Progenitor cell of endocrine pancreas (in vitro differentiated cells): Measurements from ENCODE around the gene ROBO3. TPM values are rescaled to one million over a fixed set of nuclear protein-coding genes. Genes with fewer than 3 reads are reported as not detected.

Experiments
- DNase-seq: peaks from one replicate; pipeline ENCODE4 v3.0.0; 2021; ENCODE audit warnings: low spot score; ENCODE audit not compliant: unreplicated experiment
- H3K27ac Mint-ChIP-seq: 2 replicates; pipeline ENCODE4 v1.8.0; 2021; ENCODE audit warnings: mild to moderate bottlenecking, moderate library complexity, mixed read lengths
- H3K27me3 Mint-ChIP-seq: 2 replicates; pipeline ENCODE4 v1.8.0; 2021; ENCODE audit warnings: mixed read lengths
- H3K36me3 Mint-ChIP-seq: 2 replicates; pipeline ENCODE4 v1.8.0; 2022; ENCODE audit warnings: mixed read lengths; ENCODE audit not compliant: insufficient read depth
- H3K4me1 Mint-ChIP-seq: 2 replicates; pipeline ENCODE4 v1.8.0; 2021; ENCODE audit warnings: low read depth, mixed read lengths
- H3K4me3 Mint-ChIP-seq: 2 replicates; pipeline ENCODE4 v1.8.0; 2021; ENCODE audit warnings: low read depth, mild to moderate bottlenecking, moderate library complexity, mixed read lengths
- H3K9me3 Mint-ChIP-seq: 2 replicates; pipeline ENCODE4 v1.8.0; 2021; ENCODE audit warnings: low read depth, mixed read lengths
- total RNA-seq: library from RNA; stranded (reverse); gene quantifications from 2 replicates; pipeline ENCODE4 v1.2.1, GENCODE V29; 2021
- TF ChIP-seq, protein P1 (sequence below): fragments of 200-600 bp; sonication (generic); IDR thresholded peaks from one replicate; pipeline ENCODE4 v1.5.0; 2021; ENCODE audit warnings: antibody characterized with exemption, mild to moderate bottlenecking; ENCODE audit not compliant: unreplicated experiment

The ROBO3 gene
- total RNA-seq, 1 donor from 2014 or later = 9.9 TPM

GRCh38 chr11:124835918-124836317 lies 29.3 kb upstream of the ROBO3 start:
- Mint-ChIP-seq H3K4me3 (no peak overlapping the region), H3K9me3 (no peaks in the 10 kb centered on the region), H3K27ac (no peak overlapping the region), H3K27me3 (peaks cover 58% of the 10 kb centered on the region), H3K4me1 (peaks cover 3% of the 10 kb centered on the region), H3K36me3 (no peaks in the 10 kb centered on the region)
- TF ChIP-seq, protein P1, sequence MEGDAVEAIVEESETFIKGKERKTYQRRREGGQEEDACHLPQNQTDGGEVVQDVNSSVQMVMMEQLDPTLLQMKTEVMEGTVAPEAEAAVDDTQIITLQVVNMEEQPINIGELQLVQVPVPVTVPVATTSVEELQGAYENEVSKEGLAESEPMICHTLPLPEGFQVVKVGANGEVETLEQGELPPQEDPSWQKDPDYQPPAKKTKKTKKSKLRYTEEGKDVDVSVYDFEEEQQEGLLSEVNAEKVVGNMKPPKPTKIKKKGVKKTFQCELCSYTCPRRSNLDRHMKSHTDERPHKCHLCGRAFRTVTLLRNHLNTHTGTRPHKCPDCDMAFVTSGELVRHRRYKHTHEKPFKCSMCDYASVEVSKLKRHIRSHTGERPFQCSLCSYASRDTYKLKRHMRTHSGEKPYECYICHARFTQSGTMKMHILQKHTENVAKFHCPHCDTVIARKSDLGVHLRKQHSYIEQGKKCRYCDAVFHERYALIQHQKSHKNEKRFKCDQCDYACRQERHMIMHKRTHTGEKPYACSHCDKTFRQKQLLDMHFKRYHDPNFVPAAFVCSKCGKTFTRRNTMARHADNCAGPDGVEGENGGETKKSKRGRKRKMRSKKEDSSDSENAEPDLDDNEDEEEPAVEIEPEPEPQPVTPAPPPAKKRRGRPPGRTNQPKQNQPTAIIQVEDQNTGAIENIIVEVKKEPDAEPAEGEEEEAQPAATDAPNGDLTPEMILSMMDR = no peak
- no peak for DNase-seq

DNA sequence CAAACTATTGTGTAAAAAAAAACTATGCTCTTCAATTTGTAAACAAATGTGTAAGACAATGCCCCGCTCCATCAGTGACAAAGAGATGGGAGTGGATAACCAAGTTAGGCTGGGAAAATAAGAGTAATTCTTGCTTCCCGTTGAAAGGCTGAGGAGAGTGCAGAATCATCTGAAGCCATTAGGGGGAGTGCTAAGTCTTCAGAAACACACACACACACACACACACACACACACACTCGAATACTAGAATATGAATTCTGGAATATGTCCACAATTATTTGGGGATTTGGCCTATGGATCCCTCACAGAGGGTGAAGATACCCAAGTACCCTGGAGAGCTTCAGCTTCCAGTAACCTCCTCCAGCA lies 27.8 kb upstream of the ROBO3 start:
- H3K27me3 Mint-ChIP-seq = peaks cover 65% of the 10 kb centered on the region

DNA sequence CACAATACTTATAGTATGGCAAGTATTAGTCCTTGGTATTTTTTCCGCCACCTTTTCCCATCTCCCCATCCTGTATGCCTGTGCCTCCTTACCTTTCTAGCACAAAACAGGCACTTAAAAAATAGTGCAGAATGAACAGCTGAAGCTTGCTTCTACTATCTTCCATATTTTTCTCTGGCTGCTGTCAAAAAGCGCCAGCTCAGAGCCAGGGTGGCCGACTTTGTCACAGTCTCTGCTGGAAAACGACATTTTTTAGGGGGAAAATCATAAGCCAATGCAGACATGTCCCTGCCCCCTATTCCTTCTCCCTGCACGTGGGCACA lies 26.5 kb upstream of the ROBO3 start:
- H3K9me3 Mint-ChIP-seq = no peaks in the 10 kb centered on the region
- peaks cover 70% of the 10 kb centered on the region for H3K27me3 Mint-ChIP-seq

More for the DNA sequence above, 27.8 kb upstream of the ROBO3 start:
- no peaks in the 10 kb centered on the region for H3K36me3 Mint-ChIP-seq
- H3K4me1 Mint-ChIP-seq = peaks cover 3% of the 10 kb centered on the region
- TF ChIP-seq, protein P1 = no peak
- no peak for DNase-seq
- no peaks in the 10 kb centered on the region for H3K9me3 Mint-ChIP-seq
- no peak overlapping the region for H3K4me3 Mint-ChIP-seq
- H3K27ac Mint-ChIP-seq = peak overlapping the region; percentile 51

GRCh38 chr11:124839128-124839971 lies 25.9 kb upstream of the ROBO3 start:
- DNase-seq = no peak
- Mint-ChIP-seq H3K36me3 (no peaks in the 10 kb centered on the region), H3K4me1 (peaks cover 7% of the 10 kb centered on the region), H3K27me3 (peaks cover 76% of the 10 kb centered on the region), H3K9me3 (no peaks in the 10 kb centered on the region), H3K4me3 (peak overlapping the region; percentile 50), H3K27ac (no peak overlapping the region)
- TF ChIP-seq, protein P1 = no peak

More for the DNA sequence above, 26.5 kb upstream of the ROBO3 start:
- no peak for DNase-seq
- H3K27ac Mint-ChIP-seq = no peak overlapping the region
- TF ChIP-seq, protein P1 = no peak
- H3K4me3 Mint-ChIP-seq = peak overlapping the region; percentile 50
- no peaks in the 10 kb centered on the region for H3K36me3 Mint-ChIP-seq
- H3K4me1 Mint-ChIP-seq = peaks cover 7% of the 10 kb centered on the region

- no peak for DNase-seq
- TF ChIP-seq, protein P1 = no peak
- H3K9me3 Mint-ChIP-seq = no peaks in the 10 kb centered on the region
- H3K4me1 Mint-ChIP-seq = peaks cover 7% of the 10 kb centered on the region
- H3K27me3 Mint-ChIP-seq = peaks cover 83% of the 10 kb centered on the region
- H3K36me3 Mint-ChIP-seq = no peaks in the 10 kb centered on the region
- H3K4me3 Mint-ChIP-seq = peak overlapping the region; percentile 35
- H3K27ac Mint-ChIP-seq = no peak overlapping the region
Measured at GRCh38 chr11:124839972-124840621, 25.1 kb upstream of the ROBO3 start.
